ENCODE measurements around the gene NAA40.
"Not testable (repeated sequence)": the region's sequence is repeated elsewhere in the genome, so short reads cannot be mapped to it uniquely, and the experiment has no call there.

The NAA40 gene

GRCh38 chr11:63945477-63946163, 6.8 kb downstream of the NAA40 start:
- no peak overlapping the region for H3K4me3 ChIP-seq (ENCODE audit: low read length)
- TF ChIP-seq CTCF (IDR thresholded peaks at IDR 0.05; ENCODE audit: insufficient read depth, low read depth, low read length, missing control alignments), result peak; percentile 75
- peak; percentile 81 for DNase-seq (ENCODE audit: low read depth)

- no peak for TF ChIP-seq CTCF (IDR thresholded peaks at IDR 0.05; ENCODE audit: insufficient read depth, low read depth, low read length, missing control alignments)
- DNase-seq (ENCODE audit: low read depth), result peak; percentile 62
- H3K4me3 ChIP-seq (ENCODE audit: low read length), result no peak overlapping the region
These were observed 13.2 kb downstream of the NAA40 start for GRCh38 chr11:63951779-63952536.

GRCh38 chr11:63952570-63952969, 13.8 kb downstream of the NAA40 start:
- no peak for TF ChIP-seq CTCF (IDR thresholded peaks at IDR 0.05; ENCODE audit: insufficient read depth, low read depth, low read length, missing control alignments)
- H3K4me3 ChIP-seq (ENCODE audit: low read length), result no peak overlapping the region
- DNase-seq (ENCODE audit: low read depth), result peak; percentile 75

- H3K4me3 ChIP-seq (ENCODE audit: low read length), result no peak overlapping the region
- TF ChIP-seq CTCF (IDR thresholded peaks at IDR 0.05; ENCODE audit: insufficient read depth, low read depth, low read length, missing control alignments), result no peak
- no peak for DNase-seq (ENCODE audit: low read depth)
These were observed 19.2 kb downstream of the NAA40 start for GRCh38 chr11:63958008-63958407.

GRCh38 chr11:63961608-63962412, 23.0 kb downstream of the NAA40 start:
- DNase-seq (ENCODE audit: low read depth), result peak; percentile 82
- no peak overlapping the region for H3K4me3 ChIP-seq (ENCODE audit: low read length)
- TF ChIP-seq CTCF (IDR thresholded peaks at IDR 0.05; ENCODE audit: insufficient read depth, low read depth, low read length, missing control alignments), result no peak

GRCh38 chr11:63963895-63964294, 25.1 kb downstream of the NAA40 start:
- H3K4me3 ChIP-seq (ENCODE audit: low read length); DNase-seq (ENCODE audit: low read depth): not testable (repeated sequence)

- TF ChIP-seq CTCF (IDR thresholded peaks at IDR 0.05; ENCODE audit: insufficient read depth, low read depth, low read length, missing control alignments), result no peak
- H3K4me3 ChIP-seq (ENCODE audit: low read length), result no peak overlapping the region
- no peak for DNase-seq (ENCODE audit: low read depth)
These were observed 27.6 kb downstream of the NAA40 start for GRCh38 chr11:63966444-63966843.
